Measurements from ENCODE around the gene SORCS2.

Gene SORCS2

DNA sequence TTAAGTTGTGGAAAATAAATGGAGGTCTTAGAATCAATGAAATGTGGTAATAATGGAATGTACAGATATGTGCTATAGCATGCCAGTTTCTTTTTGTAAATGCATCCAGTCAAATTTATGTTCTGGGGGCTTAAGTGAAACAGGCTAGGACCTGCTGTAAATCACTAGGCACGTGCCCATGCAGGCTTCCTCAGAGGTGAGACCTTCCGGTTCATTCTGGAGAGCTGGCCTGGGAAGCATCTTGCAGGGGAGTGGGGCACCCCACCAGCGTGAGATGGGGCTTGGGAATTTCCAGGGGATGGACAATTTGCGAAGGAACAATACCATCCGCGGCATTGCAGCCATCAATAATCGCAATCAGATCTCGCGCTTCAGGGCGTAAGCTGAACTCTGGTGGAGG lies 80.1 kb downstream of the SORCS2 start:
- H3K4me3 ChIP-seq (ENCODE audit: control insufficient read depth, low read depth, low read length), result no peak overlapping the region
- TF ChIP-seq, protein P1, sequence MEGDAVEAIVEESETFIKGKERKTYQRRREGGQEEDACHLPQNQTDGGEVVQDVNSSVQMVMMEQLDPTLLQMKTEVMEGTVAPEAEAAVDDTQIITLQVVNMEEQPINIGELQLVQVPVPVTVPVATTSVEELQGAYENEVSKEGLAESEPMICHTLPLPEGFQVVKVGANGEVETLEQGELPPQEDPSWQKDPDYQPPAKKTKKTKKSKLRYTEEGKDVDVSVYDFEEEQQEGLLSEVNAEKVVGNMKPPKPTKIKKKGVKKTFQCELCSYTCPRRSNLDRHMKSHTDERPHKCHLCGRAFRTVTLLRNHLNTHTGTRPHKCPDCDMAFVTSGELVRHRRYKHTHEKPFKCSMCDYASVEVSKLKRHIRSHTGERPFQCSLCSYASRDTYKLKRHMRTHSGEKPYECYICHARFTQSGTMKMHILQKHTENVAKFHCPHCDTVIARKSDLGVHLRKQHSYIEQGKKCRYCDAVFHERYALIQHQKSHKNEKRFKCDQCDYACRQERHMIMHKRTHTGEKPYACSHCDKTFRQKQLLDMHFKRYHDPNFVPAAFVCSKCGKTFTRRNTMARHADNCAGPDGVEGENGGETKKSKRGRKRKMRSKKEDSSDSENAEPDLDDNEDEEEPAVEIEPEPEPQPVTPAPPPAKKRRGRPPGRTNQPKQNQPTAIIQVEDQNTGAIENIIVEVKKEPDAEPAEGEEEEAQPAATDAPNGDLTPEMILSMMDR (IDR thresholded peaks at IDR 0.05; ENCODE audit: control insufficient read depth, insufficient read depth, low read depth, low read length, missing control alignments), result no peak
- no peak for DNase-seq (ENCODE audit: low read depth)

DNA sequence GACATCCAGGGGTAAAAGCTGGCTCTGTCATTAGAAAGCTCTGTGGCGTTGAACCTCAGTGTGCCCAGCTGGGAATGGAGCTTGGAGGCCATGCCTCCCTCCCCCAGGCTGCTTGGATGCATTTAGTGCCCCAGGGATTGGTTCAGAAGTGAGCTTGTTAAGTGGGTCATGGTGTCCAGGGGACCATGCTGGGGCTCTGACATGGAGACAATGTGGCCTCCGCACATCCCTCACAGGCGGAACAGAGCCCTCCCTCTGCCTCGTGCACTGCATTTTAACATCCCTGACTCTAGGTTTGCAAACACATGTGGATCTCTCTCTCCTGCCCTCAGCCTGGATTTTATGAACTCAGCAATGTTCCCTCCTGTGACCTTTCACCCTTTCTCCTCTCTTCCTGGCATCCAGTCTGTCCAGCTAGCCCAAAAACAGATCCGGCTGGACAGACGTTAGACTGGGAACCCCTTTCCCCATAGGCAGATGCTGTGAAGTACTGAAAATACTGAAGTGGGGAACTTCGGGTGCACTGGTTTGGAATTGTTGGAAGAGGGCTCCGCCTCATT lies 81.5 kb downstream of the SORCS2 start:
- no peak overlapping the region for H3K4me3 ChIP-seq (ENCODE audit: control insufficient read depth, low read depth, low read length)
- TF ChIP-seq, protein P1 (IDR thresholded peaks at IDR 0.05; ENCODE audit: control insufficient read depth, insufficient read depth, low read depth, low read length, missing control alignments), result no peak
- no peak for DNase-seq (ENCODE audit: low read depth)

DNA sequence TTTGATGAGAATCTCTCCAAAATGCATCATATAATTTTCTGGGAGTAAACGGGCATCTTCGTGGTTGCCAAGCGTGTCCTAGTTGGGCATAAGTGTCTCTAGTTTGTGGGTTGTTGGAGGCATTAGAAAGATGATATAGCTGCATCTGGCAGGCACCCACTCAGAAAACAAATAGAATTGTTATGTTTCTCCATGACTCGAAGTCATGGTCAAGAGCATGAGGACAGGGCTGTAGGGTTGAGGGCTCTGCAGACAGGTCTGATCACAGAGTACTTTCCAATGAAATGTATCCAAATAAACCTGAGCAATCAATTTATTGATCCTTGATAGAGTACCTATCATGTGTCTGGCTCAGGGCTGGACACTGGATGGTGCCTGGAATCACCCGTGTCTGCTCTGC lies 82.7 kb downstream of the SORCS2 start:
- H3K4me3 ChIP-seq (ENCODE audit: control insufficient read depth, low read depth, low read length), result no peak overlapping the region
- TF ChIP-seq, protein P1 (IDR thresholded peaks at IDR 0.05; ENCODE audit: control insufficient read depth, insufficient read depth, low read depth, low read length, missing control alignments), result no peak
- DNase-seq (ENCODE audit: low read depth), result no peak

DNA sequence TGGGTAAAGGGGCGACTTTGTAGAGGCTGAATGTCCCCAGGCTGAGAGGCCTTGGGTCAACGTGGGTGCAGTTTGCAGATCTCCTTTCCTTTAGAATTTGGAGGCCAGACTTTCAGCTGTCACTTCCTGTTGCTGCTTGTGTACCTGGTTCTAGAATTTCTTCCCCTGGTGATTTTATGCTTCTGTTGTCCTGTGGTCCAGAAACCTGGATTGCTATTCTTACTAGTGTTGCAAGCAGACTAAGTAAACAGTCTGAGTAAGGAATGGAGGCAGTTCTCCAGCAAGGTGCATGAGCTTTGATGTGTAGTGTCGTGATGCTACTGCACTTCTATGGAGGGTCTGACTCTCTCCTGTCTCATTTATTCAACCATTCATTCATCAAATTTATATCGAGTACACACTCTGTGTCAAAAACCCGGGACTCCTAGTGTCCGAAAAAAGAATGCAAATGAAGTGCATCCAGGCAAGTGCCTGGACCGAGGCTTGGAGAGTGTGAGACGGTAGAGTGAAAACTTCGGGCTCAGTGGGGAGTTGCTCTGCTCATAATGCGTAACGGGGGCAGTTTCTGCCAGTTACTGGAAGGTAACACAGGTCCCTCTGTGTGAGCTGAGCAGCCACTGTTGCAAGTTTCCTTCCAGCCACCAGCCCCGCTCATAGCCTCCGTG lies 83.3 kb downstream of the SORCS2 start:
- TF ChIP-seq, protein P1 (IDR thresholded peaks at IDR 0.05; ENCODE audit: control insufficient read depth, insufficient read depth, low read depth, low read length, missing control alignments), result no peak
- H3K4me3 ChIP-seq (ENCODE audit: control insufficient read depth, low read depth, low read length), result no peak overlapping the region

DNA sequence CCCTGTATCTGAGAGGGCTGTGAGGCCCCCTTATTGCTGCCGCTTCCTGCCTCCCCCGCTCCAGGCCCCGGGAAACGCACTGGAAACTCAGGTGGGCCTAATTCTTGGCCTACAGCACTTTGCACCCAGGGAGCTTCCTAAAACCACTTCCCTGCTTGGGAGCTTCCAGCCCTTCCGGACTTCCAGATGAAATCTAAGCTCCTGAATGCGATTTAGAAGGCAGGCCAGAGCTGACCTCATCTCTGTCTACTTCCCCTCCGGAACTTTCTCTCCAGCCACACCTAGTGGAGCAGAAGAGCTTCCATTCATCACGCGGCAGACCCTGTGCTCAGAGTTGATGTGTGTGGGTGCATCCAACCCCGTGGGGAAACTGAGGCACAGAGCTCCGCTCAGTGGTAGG lies 84.2 kb downstream of the SORCS2 start:
- DNase-seq (ENCODE audit: low read depth), result no peak
- no peak overlapping the region for H3K4me3 ChIP-seq (ENCODE audit: control insufficient read depth, low read depth, low read length)
- TF ChIP-seq, protein P1 (IDR thresholded peaks at IDR 0.05; ENCODE audit: control insufficient read depth, insufficient read depth, low read depth, low read length, missing control alignments), result no peak

More for the DNA sequence above, 83.3 kb downstream of the SORCS2 start:
- DNase-seq (ENCODE audit: low read depth), result no peak

DNA sequence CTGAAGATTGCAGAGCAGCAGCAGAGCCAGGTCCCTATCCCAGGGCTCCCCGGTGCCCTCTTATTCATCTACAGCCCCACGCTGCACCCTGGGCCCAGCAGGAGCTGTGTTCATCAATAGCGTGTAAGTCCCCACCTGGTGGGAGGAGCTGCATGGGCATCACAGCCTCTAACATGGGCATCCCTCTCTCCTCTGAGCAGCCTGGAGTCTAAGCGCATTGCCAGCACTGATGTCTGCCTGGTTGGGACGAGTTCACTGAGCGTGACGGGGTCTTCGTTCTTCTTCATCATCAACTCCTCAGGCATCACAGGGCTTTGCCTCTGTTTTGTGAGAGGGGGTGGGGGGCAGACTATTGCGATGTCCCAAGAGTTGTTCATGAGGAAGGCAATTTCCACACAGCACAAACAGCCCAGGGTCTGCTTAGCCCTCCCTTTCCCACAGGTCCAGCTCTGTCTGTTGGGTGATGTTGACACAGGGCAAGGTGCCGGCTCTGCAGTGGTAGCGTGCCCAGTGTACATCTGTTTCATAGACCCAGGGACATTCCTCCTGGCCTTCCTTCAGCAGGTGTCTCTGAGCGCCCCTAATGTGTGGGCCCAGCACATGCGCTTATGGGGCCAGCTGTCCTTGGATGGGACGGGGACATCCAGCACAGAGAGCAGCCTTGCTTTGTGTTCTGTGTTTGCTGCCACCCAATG lies 85.9 kb downstream of the SORCS2 start:
- TF ChIP-seq, protein P1 (IDR thresholded peaks at IDR 0.05; ENCODE audit: control insufficient read depth, insufficient read depth, low read depth, low read length, missing control alignments), result no peak
- DNase-seq (ENCODE audit: low read depth), result no peak
- H3K4me3 ChIP-seq (ENCODE audit: control insufficient read depth, low read depth, low read length), result no peak overlapping the region
